Measurements from ENCODE around the gene CABLES2.

The CABLES2 gene

DNA sequence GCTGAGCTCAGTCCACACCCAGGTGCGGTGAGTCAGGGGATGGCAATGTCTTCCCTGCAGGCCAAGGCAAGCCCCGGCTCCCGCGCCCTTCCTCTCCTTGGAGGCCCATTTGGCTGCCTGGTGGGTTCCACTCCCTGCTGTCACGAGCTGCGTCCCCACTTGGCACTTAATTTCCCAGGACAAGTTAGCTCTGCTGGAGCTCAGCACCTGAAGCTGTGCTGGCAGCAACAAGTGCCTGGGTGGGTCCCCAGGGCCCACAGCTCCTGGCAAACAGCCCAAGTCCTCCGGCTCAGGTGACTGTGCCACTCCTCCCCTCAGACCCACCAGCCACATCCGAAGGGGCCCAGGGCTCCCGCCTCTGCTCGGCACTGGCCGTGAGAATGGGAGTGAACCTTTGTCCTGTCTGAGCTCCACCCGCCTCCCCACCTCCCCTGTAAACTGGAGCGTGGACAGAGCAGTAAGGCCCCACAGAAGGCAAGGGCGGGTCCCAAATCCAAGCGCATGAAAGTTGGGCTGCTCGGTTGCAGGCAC lies 56.9 kb downstream of the CABLES2 start:
- DNase-seq (ENCODE audit: low spot score): no peak

DNA sequence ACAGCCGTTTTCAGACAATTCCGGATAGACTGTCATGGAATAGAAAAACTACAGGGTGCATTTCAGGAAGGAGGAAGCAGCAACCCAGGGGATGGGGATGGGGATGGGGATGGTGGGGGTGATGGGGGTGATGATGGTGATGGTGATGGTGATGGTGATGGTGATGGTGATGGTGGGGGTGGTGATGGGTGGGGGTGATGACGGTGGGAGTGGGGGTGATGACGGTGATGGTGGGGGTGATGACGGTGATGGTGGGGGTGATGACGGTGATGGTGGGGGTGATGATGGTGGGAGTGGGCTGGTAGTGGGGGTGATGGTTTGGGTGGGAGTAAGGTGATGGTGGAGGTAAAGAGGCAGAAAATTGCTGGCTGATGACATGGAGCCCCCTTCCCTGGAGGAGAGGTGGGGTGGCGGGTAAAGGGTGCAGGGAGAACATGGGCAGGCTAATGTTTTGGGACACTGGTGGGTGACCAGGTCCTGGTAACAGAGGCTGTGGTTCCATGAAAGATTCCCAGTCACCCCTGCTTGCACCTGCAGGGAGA lies 57.5 kb downstream of the CABLES2 start:
- no peak for DNase-seq (ENCODE audit: low spot score)

DNA sequence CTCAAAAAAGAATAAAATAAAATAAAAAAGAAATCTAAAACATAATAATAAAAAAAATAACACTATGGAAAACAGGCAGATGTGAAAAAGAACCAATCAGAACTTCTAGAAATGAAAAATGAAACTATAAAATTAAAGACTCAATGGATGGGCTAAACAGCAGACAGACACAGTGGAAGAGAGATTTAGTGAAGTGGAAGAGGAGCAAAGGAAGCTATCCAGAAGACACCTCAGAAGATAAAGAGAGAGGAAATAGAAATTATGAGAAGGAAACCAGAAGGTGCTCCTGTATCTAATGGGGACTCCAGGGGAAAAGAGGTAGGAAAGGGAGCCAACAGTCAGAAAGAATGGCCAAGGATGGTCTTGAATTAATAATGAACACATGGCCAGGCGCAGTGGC lies 58.5 kb downstream of the CABLES2 start:
- no peak for DNase-seq (ENCODE audit: low spot score)

DNA sequence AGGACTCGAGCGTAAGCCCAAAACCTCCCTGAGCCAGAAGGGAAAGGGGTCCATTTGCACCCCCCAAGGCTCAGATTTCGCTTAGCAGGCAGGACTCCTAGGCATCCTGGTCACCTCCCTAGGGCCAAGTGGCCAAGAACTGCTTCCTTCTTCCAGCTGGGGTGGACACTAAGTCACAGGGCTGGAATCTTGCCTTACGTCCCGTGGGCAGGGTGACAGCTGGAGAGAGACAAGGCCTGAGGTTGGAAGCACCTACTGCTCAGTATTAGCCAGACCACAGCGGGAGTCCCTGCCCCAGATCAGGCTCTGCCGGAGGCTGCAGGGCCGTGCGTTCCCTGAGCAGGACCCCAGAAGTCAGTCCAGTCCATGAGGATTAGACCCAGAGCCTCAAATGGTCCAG lies 59.6 kb downstream of the CABLES2 start:
- no peak for DNase-seq (ENCODE audit: low spot score)

DNA sequence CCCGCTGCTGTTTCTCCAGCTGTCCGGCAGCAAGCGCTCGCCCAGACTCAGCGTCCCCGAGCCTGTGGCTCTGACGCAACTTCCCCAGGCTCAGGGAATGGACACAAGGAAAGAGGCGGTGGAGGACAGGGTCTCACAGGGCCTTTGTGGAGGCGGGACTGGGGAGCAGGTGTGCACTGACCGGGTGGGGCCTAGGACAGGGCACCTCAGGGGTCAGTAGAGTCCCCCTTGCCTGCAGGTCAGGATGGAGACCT lies 60.0 kb downstream of the CABLES2 start:
- DNase-seq (ENCODE audit: low spot score): no peak

DNA sequence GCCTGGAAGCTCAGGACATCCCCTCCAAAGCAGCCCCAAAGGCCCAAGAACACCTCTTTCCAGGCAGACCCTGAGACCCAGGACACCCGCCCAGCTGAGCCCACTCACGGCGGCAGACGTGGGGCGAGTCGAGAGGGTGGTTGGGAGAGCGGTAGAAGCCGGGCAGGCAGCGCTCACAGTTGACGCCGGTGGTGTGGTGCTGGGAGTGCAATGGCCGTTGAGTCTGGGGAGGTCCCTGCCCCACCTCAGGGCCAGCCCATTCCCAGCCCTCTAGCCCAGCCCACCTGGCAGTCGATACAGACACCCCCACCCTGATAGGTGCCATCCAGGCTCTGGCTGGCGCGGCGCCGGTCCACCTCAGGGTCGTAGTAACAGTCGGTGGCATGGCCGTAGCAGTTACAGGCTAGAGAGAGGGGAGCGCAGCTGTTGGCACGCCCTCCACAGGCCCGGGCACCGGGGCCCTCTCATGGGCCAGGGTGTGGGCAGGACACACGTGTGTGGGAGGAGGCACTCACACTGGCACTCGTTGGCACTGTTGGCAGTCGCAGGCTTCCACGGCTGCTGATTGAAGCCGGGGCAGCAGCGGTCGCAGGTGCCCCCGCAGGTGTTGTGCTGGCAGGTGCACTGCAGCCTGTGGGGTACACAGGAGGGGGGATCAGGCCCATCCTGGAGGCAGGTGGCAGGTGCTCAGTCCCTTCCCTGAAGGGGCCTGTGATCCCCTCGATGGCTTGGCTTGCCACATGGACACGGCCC lies 60.5 kb downstream of the CABLES2 start:
- DNase-seq (ENCODE audit: low spot score): no peak

DNA sequence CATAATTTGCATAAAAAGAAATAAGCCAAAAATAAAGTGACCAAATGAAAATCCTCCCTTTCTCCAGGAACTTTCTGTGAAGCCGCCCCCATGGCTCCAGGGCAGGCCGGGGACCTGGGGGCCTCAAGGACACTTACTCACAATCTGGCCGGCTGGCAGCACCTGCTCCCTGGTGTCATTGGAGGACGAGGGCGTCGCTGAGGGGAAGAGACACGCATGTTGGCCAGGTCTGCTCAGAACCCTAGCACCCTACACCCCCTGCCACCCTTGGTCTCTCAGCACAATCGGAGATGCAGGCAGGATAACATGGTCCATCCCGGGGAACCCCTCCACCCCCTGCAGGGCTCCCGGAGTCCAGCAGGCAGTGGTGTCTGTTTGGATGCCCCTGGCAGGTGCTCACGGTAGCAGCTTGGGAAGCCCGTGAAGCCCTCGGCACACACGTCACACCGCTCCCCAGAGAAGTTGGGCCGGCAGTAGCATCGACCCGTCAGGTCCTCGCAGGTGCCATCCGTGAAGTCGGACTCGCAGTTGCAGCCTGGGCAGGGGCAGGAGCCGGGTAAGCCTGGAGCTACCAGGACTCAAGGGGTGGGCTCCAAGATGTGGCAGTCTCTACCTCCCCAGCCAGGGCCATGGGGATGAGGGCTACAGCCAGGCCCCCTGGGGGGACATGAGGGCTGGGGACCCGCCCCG lies 61.3 kb downstream of the CABLES2 start:
- DNase-seq (ENCODE audit: low spot score): no peak

DNA sequence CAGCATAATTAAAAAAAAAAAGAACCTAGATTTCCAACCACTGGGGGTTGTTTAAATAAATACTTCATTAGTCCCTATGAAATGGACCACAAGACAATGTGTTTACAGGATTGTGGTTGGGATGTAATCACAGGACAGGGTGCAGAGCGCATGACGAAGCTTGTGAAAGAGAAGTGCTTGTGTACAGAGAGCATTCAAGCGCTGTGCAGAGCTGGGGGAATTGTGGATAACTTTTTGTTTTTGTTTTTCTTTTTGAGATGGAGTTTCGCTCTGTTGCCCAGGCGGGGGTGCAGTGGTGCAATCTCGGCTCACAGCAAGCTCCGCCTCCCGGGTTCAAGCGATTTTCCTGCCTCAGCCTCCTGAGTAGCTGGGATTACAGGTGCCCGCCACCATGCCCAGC lies 62.3 kb downstream of the CABLES2 start:
- DNase-seq (ENCODE audit: low spot score): no peak

DNA sequence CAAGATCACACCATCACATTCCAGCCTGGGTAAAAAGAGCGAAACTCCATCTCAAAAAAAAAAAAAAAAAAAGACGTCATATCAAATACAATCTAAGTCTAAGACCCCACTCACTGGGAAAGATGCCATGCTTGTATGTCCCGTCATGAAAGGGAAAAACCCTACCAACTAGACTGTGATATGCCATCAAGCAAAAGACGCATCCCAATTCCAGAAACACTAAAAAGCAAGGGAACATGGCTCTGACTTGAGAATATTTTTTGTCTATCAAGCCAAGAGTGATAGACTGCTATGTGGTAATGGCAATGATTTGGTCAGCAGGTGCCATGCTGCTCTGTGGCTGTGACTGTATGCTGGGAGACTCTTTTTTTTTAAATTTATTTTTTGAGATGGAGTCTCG lies 63.0 kb downstream of the CABLES2 start:
- DNase-seq (ENCODE audit: low spot score): no peak

DNA sequence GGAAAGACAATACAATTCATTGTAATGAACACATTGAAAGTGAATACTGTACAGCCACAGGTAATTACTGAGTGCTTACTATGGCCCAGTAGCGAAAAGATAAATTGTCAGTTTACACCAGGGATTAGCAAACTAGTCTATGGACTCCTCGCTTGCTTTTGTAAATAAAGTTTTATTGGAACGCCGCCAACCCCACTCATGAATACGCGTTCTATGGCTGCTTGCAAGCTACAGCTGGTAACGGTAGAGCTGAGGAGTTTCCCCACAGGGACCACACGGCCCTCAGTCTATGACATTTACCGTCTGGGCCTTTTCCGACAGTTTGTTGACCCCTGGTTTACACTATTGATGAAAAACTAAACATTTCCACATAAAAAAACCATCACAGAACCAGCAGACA lies 64.2 kb downstream of the CABLES2 start:
- DNase-seq (ENCODE audit: low spot score): no peak

DNA sequence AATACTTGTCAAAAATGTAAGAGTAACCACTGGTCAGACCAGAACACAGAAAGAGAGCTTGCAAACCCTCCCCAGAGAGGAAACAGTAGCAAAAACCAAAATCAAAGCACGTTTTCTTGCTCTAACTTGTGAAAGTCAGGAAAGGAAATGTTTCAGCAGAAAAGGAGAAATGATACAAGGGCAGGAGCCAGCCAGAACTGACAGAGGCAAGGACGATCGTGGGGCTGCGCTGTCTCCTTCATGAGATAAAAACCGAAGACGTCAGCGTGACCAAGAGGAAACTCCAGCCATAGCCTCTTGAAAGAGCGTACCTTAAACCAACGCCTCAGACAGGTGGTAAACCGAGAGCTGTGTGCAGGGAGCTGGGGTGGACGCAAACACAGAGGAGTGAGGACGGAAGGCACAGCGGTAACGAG lies 67.4 kb downstream of the CABLES2 start:
- DNase-seq (ENCODE audit: low spot score): no peak

Data from HuH-7 (cell line).